DOHH2 (cell line): ENCODE measurements around the gene TSHZ2.

ENCODE experiments used
- H3F3A ChIP-seq: fragments of 200-600 bp; sonication (generic), shearing (Covaris generic); 2 replicates; pipeline ENCODE4 v1.6.0; 2016; ENCODE audit warnings: antibody characterized with exemption, mild to moderate bottlenecking; ENCODE audit not compliant: control insufficient read depth, insufficient read depth
- H3K27ac ChIP-seq: fragments of 200-600 bp; sonication (generic); 2 replicates; pipeline ENCODE4 v1.5.1; 2014; ENCODE audit warnings: low read depth, mild to moderate bottlenecking, low read length, moderate library complexity
- H3K27me3 ChIP-seq: fragments of 200-600 bp; sonication (generic); 2 replicates; pipeline ENCODE4 v1.6.1; 2014; ENCODE audit warnings: mild to moderate bottlenecking, low read length, mixed read lengths; ENCODE audit not compliant: control insufficient read depth
- H3K36me3 ChIP-seq: fragments of 200-600 bp; sonication (generic); 2 replicates; pipeline ENCODE4 v1.6.1; 2014; ENCODE audit warnings: mild to moderate bottlenecking, low read length, moderate library complexity, mixed read lengths; ENCODE audit not compliant: control insufficient read depth
- H3K4me1 ChIP-seq: fragments of 200-600 bp; sonication (generic); 2 replicates; pipeline ENCODE4 v1.6.1; 2014; ENCODE audit warnings: mild to moderate bottlenecking, low read length, mixed read lengths; ENCODE audit not compliant: control insufficient read depth
- H3K4me2 ChIP-seq: fragments of 200-600 bp; sonication (generic); 2 replicates; pipeline ENCODE4 v1.6.0; 2014; ENCODE audit warnings: mild to moderate bottlenecking, low read length, moderate library complexity
- H3K4me3 ChIP-seq: fragments of 200-600 bp; sonication (generic); 2 replicates; pipeline ENCODE4 v1.5.1; 2014; ENCODE audit warnings: mild to moderate bottlenecking, low read length, mixed read lengths
- H3K79me2 ChIP-seq: fragments of 200-600 bp; sonication (generic); 2 replicates; pipeline ENCODE4 v1.6.1; 2014; ENCODE audit warnings: mild to moderate bottlenecking, low read length, mixed read lengths; ENCODE audit not compliant: control insufficient read depth
- H3K9me2 ChIP-seq: fragments of 200-600 bp; sonication (generic); replicated peaks from 2 replicates; pipeline ENCODE4 v1.6.1; 2014; ENCODE audit warnings: mild to moderate bottlenecking, low read length, mixed read lengths; ENCODE audit not compliant: control insufficient read depth
- H3K9me3 ChIP-seq: fragments of 200-600 bp; sonication (generic); 2 replicates; pipeline ENCODE4 v1.6.1; 2014; ENCODE audit warnings: antibody characterized with exemption, low read length, mixed read lengths; ENCODE audit not compliant: control insufficient read depth, insufficient read depth
- H4K20me1 ChIP-seq: fragments of 200-600 bp; sonication (generic); 2 replicates; pipeline ENCODE4 v1.6.0; 2014; ENCODE audit warnings: low read depth, mild to moderate bottlenecking, antibody characterized with exemption, low read length, moderate library complexity; ENCODE audit not compliant: control insufficient read depth, insufficient read depth
- CTCF ChIP-seq: fragments of 200-600 bp; sonication (generic); IDR thresholded peaks from one replicate; pipeline ENCODE4 v1.5.1; 2014; ENCODE audit warnings: antibody characterized with exemption, mild to moderate bottlenecking, low read depth, low read length; ENCODE audit not compliant: poor library complexity, severe bottlenecking
- EZH2phosphoT487 ChIP-seq: fragments of 200-600 bp; sonication (generic); IDR thresholded peaks from 2 replicates; pipeline ENCODE4 v1.6.1; 2017; ENCODE audit warnings: borderline replicate concordance, mild to moderate bottlenecking, antibody characterized with exemption, low read length, moderate library complexity, mixed read lengths

The TSHZ2 gene

DNA sequence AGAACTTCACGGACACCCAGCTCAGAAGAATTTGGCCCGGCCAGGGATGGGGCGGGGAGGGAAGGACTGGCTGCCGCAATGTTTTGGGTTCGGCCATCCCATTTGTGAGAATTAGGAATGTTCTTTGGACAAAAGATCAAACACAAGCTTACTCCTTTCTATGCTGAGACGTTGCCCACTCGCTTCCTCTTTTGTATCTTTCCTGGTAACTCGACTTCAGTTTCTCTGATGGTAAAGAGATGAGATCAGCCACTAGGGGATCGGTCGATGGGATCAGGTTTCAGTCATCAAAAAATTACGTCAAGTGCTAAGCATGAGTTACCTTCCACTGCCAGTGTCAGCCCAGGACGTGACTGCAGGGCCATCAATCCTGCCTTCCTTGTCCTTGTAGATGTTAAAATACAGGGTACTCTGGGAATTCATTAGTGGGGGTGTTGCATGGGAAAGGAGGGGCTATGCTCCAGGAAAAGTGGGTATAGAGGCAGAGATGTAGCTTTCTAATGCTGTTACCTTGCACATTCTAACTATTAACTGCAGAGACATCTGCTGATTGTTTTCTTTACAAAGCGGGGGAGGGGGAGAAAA is 190.2 kb downstream of the TSHZ2 start:
- Histone ChIP-seq H3K9me3 (peaks cover 9% of the 10 kb centered on the region; the same call in 1 of the 2 replicates), H3K27me3 (no peaks in the 10 kb centered on the region), H3K9me2 (no peaks in the 10 kb centered on the region), H3K79me2 (no peaks in the 10 kb centered on the region), H3K36me3 (no peaks in the 10 kb centered on the region), H3K27ac (peak overlapping the region; percentile 16), H3K4me3 (peak overlapping the region; percentile 34; the same call in 1 of the 2 replicates), H4K20me1 (no peaks in the 10 kb centered on the region), H3K4me2 (peak overlapping the region; percentile 36), H3F3A (peaks cover 3% of the 10 kb centered on the region), H3K4me1 (peaks cover 34% of the 10 kb centered on the region)
- TF ChIP-seq EZH2phosphoT487 = no peak
- TF ChIP-seq CTCF = peak; percentile 28

DNA sequence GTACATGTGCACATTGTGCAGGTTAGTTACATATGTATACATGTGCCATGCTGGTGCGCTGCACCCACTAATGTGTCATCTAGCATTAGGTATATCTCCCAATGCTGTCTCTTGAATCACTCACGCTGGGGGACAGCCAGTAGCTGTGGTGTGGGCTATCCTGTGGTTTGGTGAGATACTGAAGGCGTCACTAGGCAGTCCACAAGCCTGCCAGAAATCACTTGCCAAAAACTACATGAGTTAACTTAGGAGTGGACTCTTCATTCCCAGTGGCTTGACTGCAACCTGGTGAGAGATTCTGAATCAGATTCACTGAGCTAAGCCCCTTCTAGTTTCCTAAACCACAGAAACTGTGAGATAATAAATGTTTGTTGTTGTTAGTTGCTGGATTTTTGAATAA is 191.3 kb downstream of the TSHZ2 start:
- peaks cover 5% of the 10 kb centered on the region; the same call in 1 of the 2 replicates for H3K9me3 ChIP-seq
- no peak for TF ChIP-seq CTCF
- no peak overlapping the region for H3K4me3 ChIP-seq
- H3K27me3 ChIP-seq = no peaks in the 10 kb centered on the region
- H3F3A ChIP-seq = no peaks in the 10 kb centered on the region
- H3K27ac ChIP-seq = no peak overlapping the region
- no peaks in the 10 kb centered on the region for H4K20me1 ChIP-seq
- H3K36me3 ChIP-seq = no peaks in the 10 kb centered on the region
- no peak overlapping the region for H3K4me2 ChIP-seq
- H3K4me1 ChIP-seq = peaks cover 22% of the 10 kb centered on the region
- no peaks in the 10 kb centered on the region for H3K9me2 ChIP-seq
- H3K79me2 ChIP-seq = no peaks in the 10 kb centered on the region

DNA sequence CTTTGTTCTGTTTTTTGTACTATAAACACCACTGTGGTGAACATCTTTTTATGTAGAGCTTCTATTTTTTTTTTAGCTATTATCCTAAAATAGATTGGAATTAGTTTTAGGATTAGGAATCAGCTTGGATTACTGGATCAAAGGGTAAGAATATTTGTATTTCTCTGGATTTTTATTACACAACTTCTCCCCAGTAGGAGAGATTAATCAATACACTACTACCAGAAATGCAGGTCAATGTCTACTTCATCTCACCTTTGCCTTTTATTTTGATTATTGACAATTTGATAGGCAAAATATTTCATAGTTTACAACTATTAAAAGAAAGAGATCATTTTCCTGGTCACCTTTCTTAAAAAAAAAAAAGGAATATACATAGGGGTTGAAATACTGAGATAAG is 191.9 kb downstream of the TSHZ2 start:
- H3K4me2 ChIP-seq = no peak overlapping the region
- H3K36me3 ChIP-seq = no peaks in the 10 kb centered on the region
- H3K27ac ChIP-seq = no peak overlapping the region
- H3K9me2 ChIP-seq = no peaks in the 10 kb centered on the region
- no peaks in the 10 kb centered on the region for H4K20me1 ChIP-seq
- no peaks in the 10 kb centered on the region for H3K79me2 ChIP-seq
- H3K27me3 ChIP-seq = no peaks in the 10 kb centered on the region
- no peak for TF ChIP-seq EZH2phosphoT487
- TF ChIP-seq CTCF = no peak
- H3K4me1 ChIP-seq = peaks cover 23% of the 10 kb centered on the region
- H3F3A ChIP-seq = no peaks in the 10 kb centered on the region
- H3K4me3 ChIP-seq = no peak overlapping the region
- peaks cover 3% of the 10 kb centered on the region; the same call in 1 of the 2 replicates for H3K9me3 ChIP-seq
